Measurements from ENCODE around the gene KCNE1.

GRCh38 chr21:34560609-34561008, 48.6 kb upstream of the KCNE1 start:
- TF ChIP-seq BHLHE40 (IDR thresholded peaks at IDR 0.05; ENCODE audit: low read depth, low read length) (no peak), USF2 (IDR thresholded peaks at IDR 0.05) (no peak), HDAC2 (IDR thresholded peaks at IDR 0.05) (no peak), JUNB (IDR thresholded peaks at IDR 0.05) (no peak), CTCF (IDR thresholded peaks at IDR 0.05) (no peak), EP300 (IDR thresholded peaks at IDR 0.05) (no peak), ZSCAN20 (CRISPR knock-in tag; IDR thresholded peaks at IDR 0.05) (no peak), HMGXB4 (CRISPR knock-in tag; IDR thresholded peaks at IDR 0.05; ENCODE audit: borderline replicate concordance) (no peak), RAD21 (conservative IDR thresholded peaks at IDR 0.05 in 1 of 2, IDR thresholded peaks at IDR 0.05 in 1 of 2) (no peak), MAFK (IDR thresholded peaks at IDR 0.05; ENCODE audit: partially characterized antibody) (no peak), POLR2A (IDR thresholded peaks at IDR 0.05; ENCODE audit: low read length) (no peak), KDM5A (IDR thresholded peaks at IDR 0.05) (no peak), CHD2 (IDR thresholded peaks at IDR 0.05; ENCODE audit: low read length, partially characterized antibody) (no peak)

Data from A549 (cell line).